HG03378 (cell line): ENCODE data around the gene ZNF716.
"Not testable (repeated sequence)": the region's sequence is repeated elsewhere in the genome, so short reads cannot be mapped to it uniquely, and the experiment has no call there.

Source experiments
- ATAC-seq: cut with Tn5 transposase; IDR thresholded peaks from one replicate; pipeline ENCODE4 v1.9.1; 2021; ENCODE audit warnings: mild to moderate bottlenecking, moderate library complexity; ENCODE audit not compliant: unreplicated experiment

Gene ZNF716

DNA sequence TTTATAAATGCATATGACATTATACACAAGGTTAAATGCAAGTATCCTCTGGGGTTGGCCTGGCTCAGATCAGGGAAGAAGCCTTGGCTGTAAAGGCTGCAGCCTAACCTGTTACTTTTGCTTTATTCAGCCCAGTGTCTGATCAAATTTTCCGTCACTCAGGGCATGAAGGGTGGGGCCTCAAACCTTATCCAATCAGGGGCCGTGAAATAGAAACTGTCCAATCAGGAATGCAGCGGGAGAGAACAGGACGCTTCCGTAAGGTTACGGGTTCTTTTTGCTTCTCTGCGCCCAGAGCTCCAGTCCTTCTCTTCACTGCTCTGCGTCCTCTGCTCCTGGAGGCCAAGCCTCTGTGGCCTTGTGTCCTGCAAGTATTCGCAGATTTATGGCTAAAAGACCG lies at the start of gene ZNF716:
Gene ZNF716, plus strand, starts transcription at position 274 of the 400 bp plus-strand sequence. Its CDS starts 112 bp downstream, at position 386.
- no peak for ATAC-seq

DNA sequence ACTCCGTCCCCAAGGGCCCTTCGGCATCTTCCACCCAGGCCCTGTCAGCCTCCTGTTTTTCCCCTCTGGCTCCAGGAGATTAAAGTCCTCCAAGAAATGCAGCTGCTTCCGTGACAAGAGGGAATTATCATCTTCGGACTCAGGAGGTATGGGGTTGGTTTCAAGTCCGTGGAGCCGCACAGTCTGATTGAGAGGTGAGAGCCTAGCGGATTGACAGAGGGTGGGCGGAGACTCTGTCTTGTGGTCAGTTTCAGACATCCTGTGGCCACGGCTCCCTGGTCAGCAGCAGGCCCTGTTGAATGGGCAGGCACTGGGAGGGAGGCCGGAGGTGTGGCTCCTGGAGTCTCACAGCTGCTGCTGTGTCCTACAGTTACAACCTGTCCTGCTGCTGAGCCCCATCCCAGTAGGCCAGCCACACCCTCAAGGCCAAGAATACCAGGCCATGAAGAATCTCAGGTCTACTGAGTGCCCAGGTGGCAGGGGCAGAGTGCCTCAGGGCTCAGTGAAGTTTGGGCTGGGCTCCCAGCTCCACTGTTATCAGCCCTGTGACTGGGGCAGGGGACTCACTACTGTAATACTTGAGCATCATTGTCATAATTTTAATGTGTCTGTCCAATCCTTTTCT lies 49.3 kb upstream of the ZNF716 start:
- ATAC-seq = no peak

DNA sequence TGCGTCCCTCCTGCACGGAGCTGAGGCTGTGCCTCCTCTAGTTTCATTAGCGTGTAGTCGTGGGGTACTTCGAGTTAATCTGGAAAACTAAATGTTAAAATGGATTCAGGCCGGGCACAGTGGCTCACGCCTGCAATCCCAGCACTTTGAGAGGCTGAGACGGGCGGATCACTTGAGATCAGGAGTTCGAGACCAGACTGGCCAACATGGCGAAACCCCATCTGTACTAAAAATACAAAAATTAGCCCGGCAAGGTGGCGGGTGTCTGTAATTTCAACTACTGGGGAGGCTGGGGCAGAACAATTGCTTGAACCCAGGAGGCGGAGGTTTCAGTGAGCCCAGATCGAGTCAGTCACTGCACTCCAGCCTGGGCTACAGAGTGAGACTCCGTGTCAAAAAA lies 46.9 kb upstream of the ZNF716 start:
- ATAC-seq = not testable (repeated sequence)

DNA sequence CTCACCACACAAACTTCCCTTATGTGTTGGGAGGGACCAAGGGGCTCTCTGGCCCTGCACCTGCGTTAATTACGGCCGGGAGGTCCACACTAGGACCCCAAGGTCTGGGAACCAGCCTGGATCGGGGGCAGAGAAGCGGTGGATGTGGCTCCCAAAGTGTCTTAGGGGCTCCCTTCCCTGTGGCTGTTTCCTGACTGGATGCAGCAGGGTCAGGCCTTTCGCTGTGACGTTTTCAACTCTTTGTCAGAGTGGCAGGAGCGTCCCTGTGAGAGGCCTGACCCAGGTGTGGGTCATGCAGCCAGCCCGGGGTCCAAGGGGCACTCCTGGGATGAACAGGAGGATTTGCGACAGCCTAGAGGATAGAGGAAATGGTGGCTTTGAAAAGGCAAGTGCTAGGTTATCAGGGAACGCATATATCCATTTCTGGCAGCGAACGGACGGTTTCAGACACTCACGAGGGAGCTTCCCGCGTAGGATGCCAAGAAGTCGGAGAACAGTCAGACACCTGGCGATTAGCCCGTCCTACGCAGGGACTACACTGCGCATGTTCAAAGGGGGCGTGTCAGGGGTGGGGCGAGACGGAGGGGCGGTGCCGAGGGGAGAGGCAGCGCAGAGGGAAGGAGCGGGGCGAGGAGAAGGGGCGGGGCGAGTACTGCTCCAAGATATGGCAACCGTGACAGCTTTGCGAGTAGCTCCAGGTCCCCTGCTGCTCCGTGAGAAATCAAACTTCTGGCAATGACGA lies 46.2 kb upstream of the ZNF716 start:
- ATAC-seq = no peak

DNA sequence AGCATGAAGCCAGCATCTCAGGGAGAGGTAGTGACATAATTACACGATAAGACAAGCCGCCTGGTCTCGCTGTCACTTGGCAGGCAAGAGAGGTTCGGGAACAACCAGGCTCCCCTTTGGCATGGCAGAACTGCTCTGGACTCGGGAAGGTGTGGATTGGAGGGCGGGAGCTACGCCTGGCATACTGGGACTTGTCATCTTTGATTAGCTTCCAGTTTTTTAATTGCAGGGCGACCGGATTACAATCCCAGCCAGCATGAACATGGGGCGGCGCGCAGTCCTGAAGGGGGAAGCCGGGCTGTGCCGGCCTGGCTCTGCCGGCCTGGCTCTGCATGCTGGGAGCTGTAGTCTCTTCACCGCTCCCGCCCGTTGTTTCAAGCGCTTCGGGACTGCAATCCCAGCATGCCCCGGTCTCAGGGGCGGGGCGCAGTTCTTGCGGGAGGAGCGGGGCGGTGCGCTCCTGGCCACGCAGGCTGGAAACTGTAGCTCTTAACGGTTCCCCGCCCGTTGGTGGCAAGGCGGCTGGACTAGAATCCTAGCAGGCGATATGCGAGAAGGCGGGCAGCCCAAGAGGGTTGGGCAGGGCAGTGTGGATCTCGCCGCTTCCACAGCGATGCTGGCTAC lies 45.5 kb upstream of the ZNF716 start:
- ATAC-seq = no peak

DNA sequence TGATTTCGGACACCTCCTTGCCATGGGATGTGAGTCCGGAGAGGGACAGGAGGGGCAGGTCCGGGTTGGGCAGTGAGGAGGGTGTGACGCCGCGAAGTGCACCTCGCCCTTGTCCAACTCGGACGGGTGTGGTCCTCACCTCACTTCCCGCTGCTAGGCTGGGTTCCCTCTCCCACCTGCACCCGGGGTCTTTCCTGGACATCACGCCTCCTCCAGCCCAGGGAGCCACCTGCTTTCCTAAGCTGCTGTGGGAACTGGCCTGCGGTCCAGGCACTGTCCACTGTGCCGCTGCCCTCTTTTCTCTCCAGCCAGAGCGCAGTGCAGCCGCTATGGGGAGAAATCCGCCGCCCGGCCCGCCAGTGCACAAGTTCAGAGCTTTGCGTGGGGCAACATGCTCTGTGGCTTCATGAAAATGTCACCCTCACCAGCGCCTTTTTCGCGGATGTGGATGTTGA lies 45.0 kb upstream of the ZNF716 start:
- no peak for ATAC-seq

DNA sequence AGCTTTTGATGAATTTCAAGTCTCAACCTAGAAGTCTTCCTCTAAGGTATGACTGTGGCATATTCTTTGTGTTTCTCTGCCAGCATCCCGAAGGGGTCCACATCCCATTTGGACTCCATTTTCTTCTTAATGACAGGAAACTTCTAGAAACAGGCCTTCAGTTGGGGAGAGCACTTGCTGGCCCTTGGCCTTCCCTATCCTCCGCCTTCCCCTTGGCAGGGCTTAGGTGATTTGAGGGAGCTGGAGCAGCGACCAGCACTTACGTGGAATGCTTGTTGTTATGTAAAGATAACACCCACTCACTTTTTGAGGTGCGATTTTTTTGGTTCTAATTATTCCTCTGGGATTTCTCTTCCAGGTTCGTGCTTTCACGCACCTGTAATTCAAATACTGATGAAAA lies 42.9 kb upstream of the ZNF716 start:
- no peak for ATAC-seq

DNA sequence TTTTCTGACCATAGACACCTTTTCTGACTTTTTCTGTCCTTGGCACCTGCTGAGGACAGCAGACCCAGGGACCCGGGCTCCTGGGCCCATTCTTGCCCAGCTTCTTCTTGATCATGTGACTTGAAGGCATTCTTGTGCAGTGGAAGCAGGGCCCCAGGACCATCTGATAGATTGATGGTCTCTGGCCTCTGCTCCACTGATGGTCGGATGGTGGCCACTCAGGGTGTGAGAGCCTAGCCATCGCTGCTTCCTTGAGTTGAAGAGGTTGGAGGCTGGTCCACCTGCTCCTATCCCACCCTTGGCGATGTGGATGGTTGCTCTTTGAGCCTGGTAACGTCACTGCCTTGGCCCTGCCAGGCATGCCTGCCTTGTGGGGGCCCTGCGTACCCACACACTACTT lies 37.8 kb upstream of the ZNF716 start:
- no peak for ATAC-seq

DNA sequence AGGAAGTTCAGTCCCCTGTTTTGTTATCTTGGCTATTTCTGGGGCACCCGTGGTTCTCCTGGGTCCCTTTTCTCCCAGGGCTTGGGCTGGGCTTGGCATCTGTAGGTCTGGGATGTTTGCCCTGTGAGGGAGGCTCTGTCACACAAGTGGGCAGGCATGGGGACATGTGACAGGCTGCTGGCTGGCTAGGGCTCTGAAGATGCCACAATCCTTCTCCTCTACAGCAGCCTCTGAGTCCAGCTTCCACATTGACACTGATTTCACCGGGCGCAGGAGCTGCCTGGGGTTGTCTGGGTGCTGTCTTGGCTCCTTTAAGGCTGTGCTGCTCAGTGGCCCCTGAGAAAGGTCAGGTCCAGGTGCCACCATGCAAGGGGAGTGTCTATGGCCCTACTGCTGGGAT lies 37.4 kb upstream of the ZNF716 start:
- ATAC-seq = no peak

DNA sequence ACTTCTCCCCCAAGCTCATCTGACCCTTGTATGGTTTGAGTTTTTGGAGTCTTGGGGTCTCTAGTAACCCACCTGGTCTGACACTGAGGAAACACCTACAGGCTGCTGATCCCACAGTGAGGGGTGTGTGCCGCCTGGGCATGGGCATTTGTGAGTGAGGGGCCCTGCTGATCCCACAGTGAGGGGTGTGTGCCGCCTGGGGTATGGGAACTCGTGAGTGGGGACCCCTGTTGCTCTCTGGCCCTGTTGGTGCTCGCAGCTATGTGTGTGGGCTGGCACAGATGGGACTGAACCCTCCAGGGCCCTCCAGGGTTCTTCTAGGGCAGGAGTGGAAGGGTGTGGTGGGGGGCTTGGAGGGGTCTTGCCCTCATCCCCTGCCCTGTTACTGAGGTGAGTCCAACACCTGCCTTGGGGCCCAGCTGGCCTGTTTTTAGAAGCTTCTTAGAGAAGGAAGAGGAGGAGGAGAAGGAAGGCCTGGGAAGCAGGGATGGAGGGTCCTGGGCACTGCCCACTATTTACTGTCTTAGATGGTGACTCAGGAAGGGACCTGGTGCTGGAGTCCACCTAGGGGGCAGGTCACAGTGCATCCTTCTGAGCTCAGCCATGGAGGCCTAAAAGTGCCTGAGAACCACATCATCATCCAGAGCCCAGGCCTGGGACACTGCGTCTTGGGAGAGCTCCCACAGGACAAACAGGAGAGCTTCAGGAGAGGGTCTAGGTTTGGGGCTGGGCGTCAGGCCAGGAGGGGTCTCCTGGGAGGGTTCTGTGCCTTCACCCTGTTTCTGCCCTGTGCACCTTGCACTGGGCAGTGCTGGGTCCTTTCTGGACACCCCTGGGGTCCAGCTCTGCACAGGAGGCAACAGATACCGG lies 36.2 kb upstream of the ZNF716 start:
- ATAC-seq = no peak

DNA sequence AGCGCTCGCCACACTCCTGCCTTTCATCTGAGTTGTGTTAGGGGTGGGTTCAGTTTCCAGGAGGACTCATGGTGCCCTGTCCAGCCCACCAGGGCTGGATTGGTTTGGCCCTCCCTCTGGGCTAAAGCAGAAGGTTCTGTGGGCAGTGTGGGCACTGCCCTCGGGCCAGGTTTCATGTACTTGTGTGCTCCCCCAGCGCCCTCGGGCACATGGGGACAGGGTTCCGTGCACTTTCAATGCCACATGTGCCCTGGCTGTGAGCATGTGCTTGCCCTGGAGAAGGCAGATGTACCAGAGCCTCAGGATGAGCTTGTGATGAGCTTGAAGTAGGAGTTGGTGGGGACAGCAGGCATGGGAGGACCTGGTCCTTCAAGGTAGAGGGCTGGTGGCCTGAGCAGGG lies 35.6 kb upstream of the ZNF716 start:
- no peak for ATAC-seq

DNA sequence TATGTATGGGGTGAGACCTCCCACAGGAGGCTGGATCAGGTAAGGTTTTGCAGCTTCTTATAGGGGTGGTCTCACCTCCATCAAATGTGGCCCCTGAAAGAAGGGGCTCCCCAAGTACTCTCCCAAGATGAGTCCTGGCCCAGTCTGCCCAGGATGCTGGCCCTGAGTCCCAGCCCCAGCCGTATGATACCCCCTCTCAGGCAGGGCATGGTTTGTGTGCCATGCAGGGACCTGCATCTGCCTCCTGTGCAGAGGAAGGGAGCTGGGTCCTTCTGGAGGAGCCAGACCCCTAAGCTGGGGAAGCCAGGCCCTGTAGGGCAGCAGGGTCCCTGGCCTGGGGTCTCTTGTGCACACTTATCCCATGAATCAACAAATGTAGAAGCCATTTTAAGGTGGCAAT lies 35.1 kb upstream of the ZNF716 start:
- no peak for ATAC-seq

DNA sequence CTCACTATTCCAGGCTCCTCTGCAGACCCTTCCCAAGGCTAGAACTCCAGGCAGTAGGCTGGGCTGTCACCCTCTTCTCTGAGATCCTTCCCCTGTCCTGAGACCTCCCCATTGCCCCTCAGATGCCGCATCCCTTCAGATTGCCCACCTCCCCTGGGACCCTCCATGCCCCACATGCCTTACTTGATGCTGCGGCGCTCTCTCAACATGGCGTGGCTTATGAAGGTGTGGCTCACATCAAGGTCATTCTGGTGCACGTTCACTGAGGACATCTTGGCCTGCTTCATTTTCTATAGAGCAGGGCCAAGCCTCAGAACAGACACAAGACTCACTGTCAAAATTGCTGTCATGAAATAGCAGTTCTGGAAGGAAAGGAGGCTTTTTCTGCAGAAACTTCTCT lies 34.7 kb upstream of the ZNF716 start:
- no peak for ATAC-seq

DNA sequence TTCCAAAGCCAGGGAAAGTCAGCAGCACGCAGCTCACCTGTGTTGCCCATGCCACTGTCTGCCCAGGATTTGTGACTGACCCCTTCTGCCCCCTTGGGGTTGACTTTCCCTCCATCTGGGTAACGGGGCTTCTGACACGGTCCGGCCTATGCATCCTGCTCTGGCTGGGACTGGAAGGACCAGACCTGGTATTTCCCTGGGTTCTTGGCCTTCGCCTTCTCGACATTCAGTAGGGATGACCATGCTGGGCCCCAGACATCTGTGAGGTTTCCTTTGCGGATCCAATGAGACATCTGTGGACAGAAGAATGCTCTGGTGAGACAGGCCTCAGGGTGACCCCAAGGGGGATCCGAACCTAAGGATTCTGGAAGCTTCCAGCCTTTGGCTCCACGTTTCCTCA lies 34.2 kb upstream of the ZNF716 start:
- ATAC-seq = no peak

DNA sequence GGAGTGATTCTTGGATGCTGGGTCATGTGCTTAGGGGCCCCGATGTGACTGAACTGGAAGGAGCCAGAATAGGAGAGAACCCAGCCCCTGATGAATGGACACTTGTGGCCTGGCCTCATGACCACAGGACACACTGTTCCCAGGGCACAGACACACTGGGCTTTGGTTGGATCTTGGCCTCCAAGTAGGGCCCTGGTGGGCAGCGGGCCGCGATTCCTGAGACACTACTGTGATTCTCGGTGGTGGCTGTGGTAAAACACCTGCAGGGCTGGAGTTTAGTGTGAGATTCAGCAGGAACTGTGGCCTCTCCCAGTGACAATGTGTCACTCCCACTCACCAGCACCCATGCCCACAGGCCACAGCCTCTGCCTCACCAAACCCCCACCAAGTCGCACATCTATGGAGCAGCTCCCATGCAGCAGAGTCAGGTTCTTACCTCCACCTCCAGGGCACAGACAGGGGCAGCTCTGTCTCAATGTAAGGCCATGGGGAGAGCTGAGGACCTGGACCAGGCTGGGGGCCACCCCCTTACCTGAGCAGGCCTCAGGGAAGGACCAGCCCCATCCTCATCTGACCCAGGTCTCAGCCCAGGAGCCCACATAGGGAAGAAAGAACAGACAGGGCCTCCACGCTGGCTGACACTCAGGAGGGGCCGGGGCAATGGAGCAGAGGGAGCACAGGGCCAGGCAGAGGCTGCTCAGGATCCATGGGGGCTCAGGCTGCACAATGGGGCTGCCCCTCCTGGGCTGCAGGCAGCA lies 33.2 kb upstream of the ZNF716 start:
- ATAC-seq = no peak

DNA sequence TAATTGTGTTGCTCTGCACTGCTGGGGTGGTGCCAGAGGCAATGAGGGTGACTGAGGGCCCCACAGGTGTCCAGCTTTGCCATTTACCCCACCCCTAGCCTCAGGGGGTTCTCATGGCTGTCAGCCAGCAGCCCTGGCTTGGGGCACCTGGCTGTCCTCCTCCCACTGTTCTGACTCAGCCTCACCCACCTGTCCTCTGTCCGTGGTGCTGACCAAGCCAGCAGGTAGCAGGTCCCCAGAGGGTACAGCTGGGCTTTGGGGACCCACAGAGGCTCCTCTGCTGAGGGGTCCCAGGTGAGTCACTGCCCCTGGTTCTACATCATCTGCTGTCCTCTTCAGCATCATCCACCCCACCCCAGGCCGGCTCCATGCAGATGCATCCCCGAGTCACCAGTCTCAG lies 32.2 kb upstream of the ZNF716 start:
- no peak for ATAC-seq

DNA sequence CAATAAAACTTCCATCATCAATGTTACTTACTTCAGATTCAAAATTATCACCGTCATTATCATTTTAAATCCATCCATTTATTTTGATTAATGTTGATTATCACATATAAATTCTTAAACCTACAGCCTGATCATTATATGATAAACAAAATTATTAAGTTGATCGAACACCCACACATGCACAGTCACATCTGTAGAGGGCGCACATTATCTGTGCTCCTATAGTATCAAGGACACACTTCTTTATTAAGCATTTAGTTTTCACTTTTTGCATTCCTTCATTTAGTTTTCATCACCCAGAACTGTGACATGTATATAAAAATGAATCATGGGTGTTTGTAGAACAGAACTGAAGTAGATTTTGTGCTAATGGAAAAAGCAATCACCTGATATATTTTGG lies 26.2 kb upstream of the ZNF716 start:
- no peak for ATAC-seq

DNA sequence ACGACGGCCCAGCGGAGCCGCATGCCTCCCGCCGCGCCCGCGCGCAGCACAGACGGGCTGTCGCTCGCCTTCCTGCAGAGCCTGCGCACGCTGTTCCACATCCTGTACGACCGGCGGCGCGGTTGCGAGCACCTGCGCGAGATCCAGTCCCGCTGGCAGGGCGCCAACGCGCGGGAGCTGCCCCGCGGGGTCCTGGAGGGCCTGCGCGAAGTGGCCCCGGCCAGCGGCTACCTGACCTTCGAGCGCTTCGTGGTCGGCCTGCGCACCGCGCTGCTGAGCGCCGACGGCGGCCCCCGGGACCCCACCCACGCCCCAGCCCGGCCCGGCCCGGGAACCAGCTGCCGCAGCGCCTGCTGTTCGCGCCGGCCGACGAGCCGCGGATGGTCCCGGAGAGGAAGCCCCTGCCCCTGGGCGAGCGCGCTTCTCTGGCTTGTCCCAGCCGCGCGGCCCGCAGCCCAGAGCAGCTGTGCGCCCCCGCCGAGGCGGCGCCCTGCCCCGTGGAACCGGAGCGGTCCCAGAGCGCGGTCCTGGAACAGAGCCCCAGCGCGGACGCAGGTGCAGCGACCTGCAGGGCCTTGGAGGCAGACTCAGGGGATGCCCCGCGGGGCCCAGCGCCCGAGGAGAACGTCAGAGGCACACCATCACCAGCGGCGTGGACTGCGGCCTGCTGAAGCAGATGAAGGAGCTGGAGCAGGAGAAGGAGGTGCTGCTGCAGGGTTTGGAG lies 25.3 kb upstream of the ZNF716 start:
- no peak for ATAC-seq

DNA sequence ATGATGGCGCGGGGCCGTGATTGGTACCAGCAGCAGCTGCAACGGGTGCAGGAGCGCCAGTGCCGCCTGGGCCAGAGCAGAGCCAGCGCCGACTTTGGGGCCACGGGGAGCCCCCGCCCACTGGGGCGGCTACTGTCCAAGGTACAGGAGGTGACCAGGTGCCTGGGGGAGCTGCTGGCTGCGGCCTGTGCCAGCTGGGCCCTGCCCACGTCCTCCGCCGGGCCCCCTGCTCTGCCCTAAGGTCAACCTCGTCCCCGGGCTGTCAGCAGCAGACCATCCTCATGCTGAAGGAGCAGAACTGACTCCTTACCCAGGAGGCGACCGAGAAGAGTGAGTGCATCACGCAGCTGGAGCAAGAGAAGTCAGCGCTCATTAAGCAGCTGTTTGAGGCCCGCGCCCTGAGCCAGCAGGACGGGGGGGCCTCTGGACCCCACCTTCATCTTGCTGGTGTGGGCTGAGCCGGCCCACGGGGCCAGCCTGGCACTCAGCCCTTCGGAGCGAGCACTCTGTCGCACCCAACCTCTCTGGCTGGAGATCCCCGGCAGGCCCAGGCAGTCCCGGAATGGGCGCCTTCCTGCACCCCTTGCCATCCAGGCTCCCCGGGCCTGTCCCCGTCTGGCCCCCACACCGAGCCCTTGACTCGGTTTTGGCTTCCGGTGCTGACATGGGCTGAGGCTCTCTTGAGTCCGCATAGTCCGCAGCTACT lies 24.6 kb upstream of the ZNF716 start:
- ATAC-seq = no peak
